OCI-LY1 (cell line): Measurements from ENCODE around the gene KLHL2.

Experiments used
- H2AFZ ChIP-seq: fragments of 200-600 bp; sonication (generic), shearing (Covaris generic); 2 replicates; pipeline ENCODE4 v1.6.0; 2014; ENCODE audit warnings: antibody characterized with exemption, mild to moderate bottlenecking, low read length
- H3F3A ChIP-seq: fragments of 200-600 bp; sonication (generic), shearing (Covaris generic); 2 replicates; pipeline ENCODE4 v1.6.0; 2014; ENCODE audit warnings: mild to moderate bottlenecking, antibody characterized with exemption, low read length, moderate library complexity; ENCODE audit not compliant: insufficient read depth
- H3K27ac ChIP-seq: fragments of 200-600 bp; sonication (generic); 2 replicates; pipeline ENCODE4 v1.5.1; 2014; ENCODE audit warnings: low read length, mixed run types, mild to moderate bottlenecking, low read depth; ENCODE audit not compliant: poor library complexity, severe bottlenecking
- H3K27me3 ChIP-seq: fragments of 200-600 bp; sonication (generic); 2 replicates; pipeline ENCODE4 v1.6.0; 2014; ENCODE audit warnings: antibody characterized with exemption, mild to moderate bottlenecking, low read length, moderate library complexity; ENCODE audit not compliant: insufficient read depth
- H3K36me3 ChIP-seq: fragments of 200-600 bp; sonication (generic); 2 replicates; pipeline ENCODE4 v1.6.1; 2014; ENCODE audit warnings: mild to moderate bottlenecking, antibody characterized with exemption, low read length, moderate library complexity, mixed read lengths; ENCODE audit not compliant: insufficient read depth
- H3K4me1 ChIP-seq: fragments of 200-600 bp; sonication (generic); 2 replicates; pipeline ENCODE4 v1.5.1; 2014; ENCODE audit warnings: mild to moderate bottlenecking, low read length, moderate library complexity; ENCODE audit not compliant: insufficient read depth, severe bottlenecking
- H3K4me2 ChIP-seq: fragments of 200-600 bp; sonication (generic), shearing (Covaris generic); 2 replicates; pipeline ENCODE4 v1.6.1; 2014; ENCODE audit warnings: low read length
- H3K4me3 ChIP-seq: fragments of 200-600 bp; sonication (generic); 2 replicates; pipeline ENCODE4 v1.5.1; 2014; ENCODE audit warnings: low read length, low read depth, mild to moderate bottlenecking, mixed read lengths; ENCODE audit not compliant: poor library complexity, severe bottlenecking
- H3K79me2 ChIP-seq: fragments of 200-600 bp; shearing (Covaris generic); 2 replicates; pipeline ENCODE4 v1.6.1; 2016; ENCODE audit warnings: mixed run types, low read length, mixed read lengths; ENCODE audit not compliant: insufficient read depth
- H3K9ac ChIP-seq: fragments of 200-600 bp; sonication (generic), shearing (Covaris generic); 2 replicates; pipeline ENCODE4 v1.6.1; 2014; ENCODE audit warnings: mild to moderate bottlenecking, low read length, mixed read lengths
- H3K9me2 ChIP-seq: fragments of 200-600 bp; sonication (generic), shearing (Covaris generic); 2 replicates; pipeline ENCODE4 v1.6.1; 2014; ENCODE audit warnings: low read depth, mild to moderate bottlenecking, low read length, mixed read lengths
- H3K9me3 ChIP-seq: fragments of 200-600 bp; shearing (Covaris generic); 2 replicates; pipeline ENCODE4 v1.6.1; 2014; ENCODE audit warnings: low read length, mixed read lengths
- H4K20me1 ChIP-seq: fragments of 200-600 bp; sonication (generic), shearing (Covaris generic); 2 replicates; pipeline ENCODE4 v1.6.0; 2016; ENCODE audit warnings: mild to moderate bottlenecking, low read length; ENCODE audit not compliant: insufficient read depth
- EZH2 ChIP-seq: fragments of 200-600 bp; sonication (generic), shearing (Covaris generic); IDR thresholded peaks from 2 replicates; pipeline ENCODE4 v1.8.0; 2017; ENCODE audit warnings: borderline replicate concordance, mixed run types, mild to moderate bottlenecking, antibody characterized with exemption, low read length, moderate library complexity, mixed read lengths
- TF ChIP-seq, protein P1 (sequence below): fragments of 200-600 bp; sonication (generic), shearing (Covaris generic); IDR thresholded peaks from 2 replicates; pipeline ENCODE4 v1.5.1; 2017; ENCODE audit warnings: mild to moderate bottlenecking, antibody characterized with exemption, low read length, moderate library complexity, mixed read lengths

KLHL2 gene

DNA sequence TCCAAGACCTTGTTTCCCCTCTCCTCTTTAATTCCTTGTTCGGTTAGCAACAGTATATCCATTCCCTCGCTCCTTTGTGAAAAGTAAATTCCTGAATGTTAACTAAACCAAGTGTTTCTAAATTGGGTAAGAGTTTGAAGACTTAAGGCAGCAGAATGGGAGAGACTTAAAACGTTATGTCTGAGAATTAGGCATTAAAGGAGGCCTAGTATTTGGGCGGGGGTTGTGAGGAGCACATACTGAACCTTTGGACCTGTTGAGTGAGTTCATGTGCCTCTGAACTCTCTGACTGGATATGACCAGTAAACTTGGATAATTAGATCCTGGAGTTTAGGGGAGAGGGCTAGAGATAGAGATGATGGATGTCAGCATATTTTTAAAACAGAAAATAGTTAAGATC is 121.3 kb downstream of the KLHL2 start:
- H3K4me1 ChIP-seq: peaks cover 59% of the 10 kb centered on the region
- H3K9me3 ChIP-seq: peaks cover 4% of the 10 kb centered on the region; the same call in 1 of the 2 replicates
- H3K9ac ChIP-seq: peak overlapping the region; percentile 95
- H3F3A ChIP-seq: no peaks in the 10 kb centered on the region
- peaks cover 64% of the 10 kb centered on the region for H3K36me3 ChIP-seq
- H2AFZ ChIP-seq: no peak overlapping the region
- peaks cover 61% of the 10 kb centered on the region for H3K79me2 ChIP-seq
- peak overlapping the region; percentile 86 for H3K27ac ChIP-seq
- TF ChIP-seq EZH2: no peak
- TF ChIP-seq, protein P1, sequence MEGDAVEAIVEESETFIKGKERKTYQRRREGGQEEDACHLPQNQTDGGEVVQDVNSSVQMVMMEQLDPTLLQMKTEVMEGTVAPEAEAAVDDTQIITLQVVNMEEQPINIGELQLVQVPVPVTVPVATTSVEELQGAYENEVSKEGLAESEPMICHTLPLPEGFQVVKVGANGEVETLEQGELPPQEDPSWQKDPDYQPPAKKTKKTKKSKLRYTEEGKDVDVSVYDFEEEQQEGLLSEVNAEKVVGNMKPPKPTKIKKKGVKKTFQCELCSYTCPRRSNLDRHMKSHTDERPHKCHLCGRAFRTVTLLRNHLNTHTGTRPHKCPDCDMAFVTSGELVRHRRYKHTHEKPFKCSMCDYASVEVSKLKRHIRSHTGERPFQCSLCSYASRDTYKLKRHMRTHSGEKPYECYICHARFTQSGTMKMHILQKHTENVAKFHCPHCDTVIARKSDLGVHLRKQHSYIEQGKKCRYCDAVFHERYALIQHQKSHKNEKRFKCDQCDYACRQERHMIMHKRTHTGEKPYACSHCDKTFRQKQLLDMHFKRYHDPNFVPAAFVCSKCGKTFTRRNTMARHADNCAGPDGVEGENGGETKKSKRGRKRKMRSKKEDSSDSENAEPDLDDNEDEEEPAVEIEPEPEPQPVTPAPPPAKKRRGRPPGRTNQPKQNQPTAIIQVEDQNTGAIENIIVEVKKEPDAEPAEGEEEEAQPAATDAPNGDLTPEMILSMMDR: no peak
- H3K4me2 ChIP-seq: peak overlapping the region; percentile 96
- no peaks in the 10 kb centered on the region for H3K27me3 ChIP-seq
- H4K20me1 ChIP-seq: peaks cover 4% of the 10 kb centered on the region; the same call in 1 of the 2 replicates
- peak overlapping the region; percentile 96 for H3K4me3 ChIP-seq
- no peaks in the 10 kb centered on the region for H3K9me2 ChIP-seq

DNA sequence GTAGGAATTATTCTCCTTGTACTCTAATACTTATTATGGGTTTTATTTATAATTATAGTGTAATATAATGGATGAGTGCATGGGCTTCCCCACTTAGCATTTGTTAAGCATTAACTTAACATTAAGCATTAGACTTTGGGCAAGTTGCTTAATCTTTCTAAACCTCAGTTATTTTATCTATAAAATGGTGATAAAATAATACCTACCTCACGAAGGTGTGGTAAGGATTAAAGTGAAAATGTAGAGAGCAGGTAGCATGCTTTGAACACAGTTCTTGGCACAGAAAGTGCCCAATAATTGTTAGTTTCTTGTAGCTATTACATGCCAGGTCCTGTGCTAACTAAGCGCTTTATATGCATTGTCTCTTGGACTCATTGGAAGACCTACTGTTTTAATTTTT is 122.7 kb downstream of the KLHL2 start:
- peak overlapping the region; percentile 95 for H3K9ac ChIP-seq
- no peak for TF ChIP-seq EZH2
- TF ChIP-seq, protein P1: no peak
- H4K20me1 ChIP-seq: peaks cover 10% of the 10 kb centered on the region; the same call in 1 of the 2 replicates
- peak overlapping the region; percentile 96 for H3K4me2 ChIP-seq
- H3K36me3 ChIP-seq: peaks cover 78% of the 10 kb centered on the region
- peak overlapping the region; percentile 96 for H3K4me3 ChIP-seq
- H3K4me1 ChIP-seq: peaks cover 68% of the 10 kb centered on the region
- H3F3A ChIP-seq: no peaks in the 10 kb centered on the region
- peaks cover 4% of the 10 kb centered on the region; the same call in 1 of the 2 replicates for H3K9me3 ChIP-seq
- no peaks in the 10 kb centered on the region for H3K27me3 ChIP-seq
- peak overlapping the region; percentile 7 for H3K27ac ChIP-seq
- H3K9me2 ChIP-seq: no peaks in the 10 kb centered on the region
- H3K79me2 ChIP-seq: peaks cover 75% of the 10 kb centered on the region
- no peak overlapping the region for H2AFZ ChIP-seq

DNA sequence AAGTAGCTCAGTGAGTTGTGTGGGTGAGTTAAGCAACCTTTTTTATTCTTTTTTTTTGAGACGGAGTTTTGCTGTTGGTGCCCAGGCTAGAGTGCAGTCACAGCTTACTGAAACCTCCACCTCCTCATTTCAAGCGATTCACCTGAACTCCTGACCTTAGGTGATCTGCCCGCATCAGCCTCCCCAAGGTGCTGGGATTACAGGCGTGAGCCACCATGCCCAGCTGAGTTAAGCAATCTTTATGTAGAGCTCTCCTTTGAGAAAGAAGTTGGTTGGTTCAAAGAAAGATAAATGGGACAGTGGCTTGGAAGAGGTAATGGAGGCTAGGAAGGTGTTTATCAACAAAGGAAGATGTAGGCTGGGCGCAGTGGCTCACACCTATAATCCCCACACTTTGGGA is 123.3 kb downstream of the KLHL2 start:
- peak overlapping the region; percentile 95 for H3K9ac ChIP-seq
- H3K79me2 ChIP-seq: peaks cover 79% of the 10 kb centered on the region
- H4K20me1 ChIP-seq: peaks cover 10% of the 10 kb centered on the region; the same call in 1 of the 2 replicates
- TF ChIP-seq, protein P1: no peak
- no peak for TF ChIP-seq EZH2
- no peaks in the 10 kb centered on the region for H3K9me3 ChIP-seq
- peaks cover 78% of the 10 kb centered on the region for H3K36me3 ChIP-seq
- H3K4me3 ChIP-seq: peak overlapping the region; percentile 96
- H3K9me2 ChIP-seq: no peaks in the 10 kb centered on the region
- H3F3A ChIP-seq: no peaks in the 10 kb centered on the region
- H3K27ac ChIP-seq: peak overlapping the region; percentile 7
- no peak overlapping the region for H2AFZ ChIP-seq
- H3K27me3 ChIP-seq: no peaks in the 10 kb centered on the region
- H3K4me1 ChIP-seq: peaks cover 71% of the 10 kb centered on the region
- peak overlapping the region; percentile 96 for H3K4me2 ChIP-seq
